WERI-Rb-1 (cell line): Measurements from ENCODE around the gene PSMF1.

Source experiments
- DNase-seq: peaks from one replicate; pipeline ENCODE4 v3.0.0-alpha.2; 2020
- H3K27ac ChIP-seq: fragments of 250-450 bp; sonication (Bioruptor Pico); 2 replicates; pipeline ENCODE4 v1.5.1; 2020; ENCODE audit warnings: mild to moderate bottlenecking, moderate library complexity
- H3K27me3 ChIP-seq: fragments of 250-450 bp; sonication (Bioruptor Pico); 2 replicates; pipeline ENCODE4 v1.5.1; 2021; ENCODE audit warnings: mild to moderate bottlenecking, low read depth, moderate library complexity; ENCODE audit not compliant: insufficient read depth, severe bottlenecking
- H3K36me3 ChIP-seq: fragments of 250-450 bp; sonication (Bioruptor Pico); 2 replicates; pipeline ENCODE4 v1.5.1; 2020; ENCODE audit warnings: mild to moderate bottlenecking, moderate library complexity
- H3K4me3 ChIP-seq: 2 replicates; pipeline ENCODE4 v1.5.1; 2011; ENCODE audit warnings: low read depth, mild to moderate bottlenecking, control low read depth, low read length
- H3K9me3 ChIP-seq: fragments of 250-450 bp; sonication (Bioruptor Pico); 2 replicates; pipeline ENCODE4 v1.5.1; 2021; ENCODE audit warnings: mild to moderate bottlenecking, moderate library complexity; ENCODE audit not compliant: severe bottlenecking
- TF ChIP-seq, protein P1 (sequence below): IDR thresholded peaks from 2 replicates; pipeline ENCODE4 v1.5.1; 2011; ENCODE audit warnings: low read depth, mild to moderate bottlenecking, control low read depth, inconsistent platforms, low read length

Gene PSMF1

DNA sequence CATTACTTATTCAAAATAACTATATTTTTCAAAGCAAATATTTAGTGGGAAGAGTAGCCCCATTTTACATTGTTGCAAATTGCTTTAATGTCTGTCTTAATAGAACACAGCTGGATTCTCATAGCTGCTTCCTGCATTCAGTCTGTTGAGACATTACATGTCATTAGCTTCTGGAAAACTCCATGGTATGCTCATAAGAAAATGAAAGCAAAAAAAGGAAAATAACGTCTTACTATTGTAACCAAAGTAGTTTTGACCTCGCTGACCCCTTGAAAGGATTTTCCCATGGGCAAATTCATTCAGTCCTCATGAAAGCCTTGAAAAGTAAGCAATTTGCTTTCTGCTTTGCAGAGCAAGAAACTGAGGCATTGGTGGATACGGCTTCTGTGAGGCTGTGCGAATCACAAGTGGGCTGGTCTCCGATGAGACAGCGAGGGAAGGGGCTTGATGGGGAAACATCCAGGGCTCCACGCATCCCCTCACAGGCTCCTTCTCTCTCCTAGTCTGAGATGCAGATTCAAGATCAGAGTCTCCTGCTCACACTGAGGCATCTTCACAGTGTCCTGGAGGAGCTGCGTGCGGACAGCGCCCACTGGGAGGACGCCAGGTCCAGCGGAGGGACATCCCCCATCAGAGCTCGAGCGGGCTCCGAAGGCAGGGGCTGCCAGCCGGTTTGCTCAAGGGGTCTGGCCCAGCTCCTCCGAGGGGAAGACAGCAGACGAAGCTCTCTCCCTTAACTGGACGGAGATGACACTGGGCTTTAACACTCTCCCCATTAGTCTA, 88.2 kb downstream of the PSMF1 start:
- Histone ChIP-seq H3K36me3 (no peaks in the 10 kb centered on the region), H3K27me3 (peaks cover 10% of the 10 kb centered on the region), H3K9me3 (no peaks in the 10 kb centered on the region), H3K4me3 (no peak overlapping the region), H3K27ac (no peak overlapping the region)
- no peak for DNase-seq
- TF ChIP-seq, protein P1, sequence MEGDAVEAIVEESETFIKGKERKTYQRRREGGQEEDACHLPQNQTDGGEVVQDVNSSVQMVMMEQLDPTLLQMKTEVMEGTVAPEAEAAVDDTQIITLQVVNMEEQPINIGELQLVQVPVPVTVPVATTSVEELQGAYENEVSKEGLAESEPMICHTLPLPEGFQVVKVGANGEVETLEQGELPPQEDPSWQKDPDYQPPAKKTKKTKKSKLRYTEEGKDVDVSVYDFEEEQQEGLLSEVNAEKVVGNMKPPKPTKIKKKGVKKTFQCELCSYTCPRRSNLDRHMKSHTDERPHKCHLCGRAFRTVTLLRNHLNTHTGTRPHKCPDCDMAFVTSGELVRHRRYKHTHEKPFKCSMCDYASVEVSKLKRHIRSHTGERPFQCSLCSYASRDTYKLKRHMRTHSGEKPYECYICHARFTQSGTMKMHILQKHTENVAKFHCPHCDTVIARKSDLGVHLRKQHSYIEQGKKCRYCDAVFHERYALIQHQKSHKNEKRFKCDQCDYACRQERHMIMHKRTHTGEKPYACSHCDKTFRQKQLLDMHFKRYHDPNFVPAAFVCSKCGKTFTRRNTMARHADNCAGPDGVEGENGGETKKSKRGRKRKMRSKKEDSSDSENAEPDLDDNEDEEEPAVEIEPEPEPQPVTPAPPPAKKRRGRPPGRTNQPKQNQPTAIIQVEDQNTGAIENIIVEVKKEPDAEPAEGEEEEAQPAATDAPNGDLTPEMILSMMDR, result no peak

DNA sequence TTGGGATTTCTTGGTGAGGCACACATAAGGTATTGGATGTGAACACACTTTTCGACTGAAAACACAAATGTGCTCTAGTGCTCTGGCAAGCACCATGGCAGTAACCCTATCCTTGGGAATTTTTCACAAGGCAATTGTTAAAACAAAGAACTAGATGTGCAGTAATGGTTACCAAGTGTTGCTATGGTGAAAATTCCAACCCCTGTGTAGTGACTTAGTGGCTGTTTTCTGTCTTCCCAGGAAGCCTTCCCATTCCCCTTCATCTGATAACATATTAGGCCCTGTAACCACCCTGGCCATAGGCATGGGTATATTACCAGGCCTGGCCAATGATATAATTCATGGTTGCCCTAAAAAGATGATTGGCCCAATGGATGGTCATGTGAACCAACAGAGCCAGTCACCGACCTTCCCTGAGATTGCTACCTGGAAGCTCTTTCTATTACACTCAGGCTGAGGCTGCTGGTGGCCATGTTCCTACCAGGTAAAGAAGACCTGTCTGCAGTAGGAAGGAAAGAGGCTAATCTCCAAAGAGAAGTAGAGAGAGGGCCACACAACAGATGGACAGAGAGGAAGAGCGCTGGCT, 89.0 kb downstream of the PSMF1 start:
- no peak for DNase-seq
- H3K27ac ChIP-seq, result no peak overlapping the region
- no peak overlapping the region for H3K4me3 ChIP-seq
- H3K9me3 ChIP-seq, result no peaks in the 10 kb centered on the region
- TF ChIP-seq, protein P1, result no peak
- peaks cover 10% of the 10 kb centered on the region for H3K27me3 ChIP-seq
- no peaks in the 10 kb centered on the region for H3K36me3 ChIP-seq

DNA sequence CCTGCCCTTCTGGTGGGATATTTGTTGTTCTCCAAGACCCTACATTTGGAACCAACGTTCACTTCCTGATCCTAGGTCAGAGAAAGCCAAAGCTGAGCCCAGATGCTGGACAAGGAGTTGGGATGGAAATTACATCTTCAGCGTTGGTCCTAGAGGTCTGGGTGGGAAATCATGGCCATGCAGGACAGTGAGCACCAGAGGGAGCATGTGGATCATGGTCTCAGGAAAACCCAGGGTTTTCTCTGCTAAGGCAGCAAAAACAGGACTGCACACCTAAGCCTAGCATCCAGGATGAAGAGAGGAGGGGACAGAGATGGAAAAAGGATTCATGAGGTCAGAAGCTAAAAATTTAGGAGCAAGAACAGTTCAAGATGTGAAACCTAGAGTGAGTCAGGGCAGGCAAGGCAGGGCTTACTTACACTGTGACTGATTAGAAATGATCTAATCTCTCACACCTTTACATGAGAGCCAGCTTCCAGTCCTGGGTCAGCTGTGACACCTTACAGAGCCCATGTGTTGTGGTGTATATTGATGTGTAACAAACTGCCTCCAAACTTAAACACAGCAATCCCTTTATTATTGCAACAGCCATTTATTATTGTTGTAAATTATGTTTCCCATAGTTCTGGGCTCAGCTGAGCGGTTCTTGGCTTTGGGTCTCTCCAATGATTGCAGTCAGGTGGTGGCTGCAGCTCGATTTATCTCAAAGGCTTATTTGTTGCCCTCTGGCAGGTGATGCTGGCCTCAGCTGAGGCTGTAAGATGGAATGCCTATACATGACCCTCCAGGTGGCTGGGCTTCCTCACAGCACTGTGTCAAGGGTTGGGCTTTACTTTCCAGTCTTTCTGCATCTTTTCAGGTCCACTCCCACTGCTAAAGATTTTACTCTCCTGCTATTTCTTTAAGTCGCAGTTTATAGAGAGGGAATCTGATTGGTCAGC, 91.3 kb downstream of the PSMF1 start:
- DNase-seq, result no peak
- Histone ChIP-seq H3K27me3 (peaks cover 24% of the 10 kb centered on the region), H3K4me3 (no peak overlapping the region), H3K27ac (no peak overlapping the region), H3K36me3 (no peaks in the 10 kb centered on the region), H3K9me3 (no peaks in the 10 kb centered on the region)
- TF ChIP-seq, protein P1, result peak; percentile 56

DNA sequence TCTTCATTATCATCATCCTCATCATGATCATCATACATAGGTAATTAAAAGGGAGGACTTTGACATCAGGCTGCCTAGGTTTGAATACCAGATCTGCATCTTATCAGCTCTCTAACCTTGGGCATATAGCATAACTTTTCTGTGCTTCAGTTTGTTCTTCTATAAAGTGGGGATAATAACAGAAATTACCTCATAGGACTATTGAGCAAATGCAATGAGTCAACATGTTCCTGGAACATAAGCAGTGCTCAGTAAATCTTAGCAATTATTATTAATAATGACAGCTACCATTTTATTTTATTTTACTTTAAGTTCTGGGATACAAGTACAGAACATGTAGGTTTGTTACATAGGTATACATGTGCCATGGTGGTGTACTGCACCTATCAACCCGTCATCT, 92.1 kb downstream of the PSMF1 start:
- no peaks in the 10 kb centered on the region for H3K36me3 ChIP-seq
- H3K4me3 ChIP-seq, result no peak overlapping the region
- H3K9me3 ChIP-seq, result no peaks in the 10 kb centered on the region
- TF ChIP-seq, protein P1, result no peak
- DNase-seq, result no peak
- H3K27me3 ChIP-seq, result peaks cover 24% of the 10 kb centered on the region
- H3K27ac ChIP-seq, result no peak overlapping the region

DNA sequence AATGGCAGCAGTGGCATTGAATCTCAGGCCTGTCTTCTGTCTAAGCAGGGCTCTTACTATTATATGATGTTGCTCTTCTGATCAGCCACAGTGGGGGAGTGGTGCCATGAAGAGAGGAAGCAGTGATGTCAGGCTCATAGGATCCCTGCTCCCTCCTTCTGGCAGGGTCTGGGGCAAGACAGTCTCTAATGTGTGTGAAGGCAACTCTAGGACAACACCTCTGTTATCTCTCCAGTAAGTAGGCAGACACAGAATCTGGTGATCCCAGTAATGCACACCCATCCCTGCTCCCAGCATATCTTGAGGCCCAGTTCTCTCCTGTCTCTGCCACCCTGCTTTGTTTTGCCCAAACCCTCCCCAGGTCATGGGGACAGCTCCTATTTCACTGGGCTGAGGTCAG, 93.6 kb downstream of the PSMF1 start:
- peaks cover 24% of the 10 kb centered on the region for H3K27me3 ChIP-seq
- no peak for DNase-seq
- H3K27ac ChIP-seq, result no peak overlapping the region
- TF ChIP-seq, protein P1, result no peak
- no peaks in the 10 kb centered on the region for H3K36me3 ChIP-seq
- no peaks in the 10 kb centered on the region for H3K9me3 ChIP-seq
- H3K4me3 ChIP-seq, result no peak overlapping the region
